Activated naive CD4-positive, alpha-beta T cell treated with anti-CD3 and anti-CD28 coated beads, Interleukin-2, amount 50 U/mL, for 24 hours (primary cell): ENCODE results near the gene DAND5.
"Not testable (repeated sequence)": the region's sequence is repeated elsewhere in the genome, so short reads cannot be mapped to it uniquely, and the experiment has no call there.

Experiments
- H3K27ac Mint-ChIP-seq: one replicate; pipeline ENCODE4 v1.8.0; 2021; ENCODE audit warnings: mild to moderate bottlenecking, mixed read lengths
- H3K27me3 Mint-ChIP-seq: one replicate; pipeline ENCODE4 v1.8.0; 2021; ENCODE audit warnings: mixed read lengths
- H3K36me3 Mint-ChIP-seq: one replicate; pipeline ENCODE4 v1.8.0; 2021; ENCODE audit warnings: mixed read lengths
- H3K4me1 Mint-ChIP-seq: one replicate; pipeline ENCODE4 v1.8.0; 2021; ENCODE audit warnings: mixed read lengths
- H3K4me3 Mint-ChIP-seq: one replicate; pipeline ENCODE4 v1.8.0; 2021; ENCODE audit warnings: mild to moderate bottlenecking, mixed read lengths
- H3K9me3 Mint-ChIP-seq: one replicate; pipeline ENCODE4 v1.8.0; 2021; ENCODE audit warnings: mixed read lengths

Gene DAND5

GRCh38 chr19:12939975-12940423 is 29.4 kb upstream of the DAND5 start:
- H3K4me3 Mint-ChIP-seq = peak overlapping the region; percentile 98
- H3K27ac Mint-ChIP-seq = peak overlapping the region; percentile 92
- H3K9me3 Mint-ChIP-seq = no peaks in the 10 kb centered on the region
- peaks cover 55% of the 10 kb centered on the region for H3K4me1 Mint-ChIP-seq
- H3K27me3 Mint-ChIP-seq = no peaks in the 10 kb centered on the region
- H3K36me3 Mint-ChIP-seq = peaks cover 26% of the 10 kb centered on the region

- no peaks in the 10 kb centered on the region for H3K9me3 Mint-ChIP-seq
- no peaks in the 10 kb centered on the region for H3K27me3 Mint-ChIP-seq
- peak overlapping the region; percentile 98 for H3K4me3 Mint-ChIP-seq
- peaks cover 57% of the 10 kb centered on the region for H3K4me1 Mint-ChIP-seq
- peaks cover 29% of the 10 kb centered on the region for H3K36me3 Mint-ChIP-seq
- H3K27ac Mint-ChIP-seq = peak overlapping the region; percentile 88
These were observed 28.5 kb upstream of the DAND5 start for GRCh38 chr19:12940897-12941296.

DNA sequence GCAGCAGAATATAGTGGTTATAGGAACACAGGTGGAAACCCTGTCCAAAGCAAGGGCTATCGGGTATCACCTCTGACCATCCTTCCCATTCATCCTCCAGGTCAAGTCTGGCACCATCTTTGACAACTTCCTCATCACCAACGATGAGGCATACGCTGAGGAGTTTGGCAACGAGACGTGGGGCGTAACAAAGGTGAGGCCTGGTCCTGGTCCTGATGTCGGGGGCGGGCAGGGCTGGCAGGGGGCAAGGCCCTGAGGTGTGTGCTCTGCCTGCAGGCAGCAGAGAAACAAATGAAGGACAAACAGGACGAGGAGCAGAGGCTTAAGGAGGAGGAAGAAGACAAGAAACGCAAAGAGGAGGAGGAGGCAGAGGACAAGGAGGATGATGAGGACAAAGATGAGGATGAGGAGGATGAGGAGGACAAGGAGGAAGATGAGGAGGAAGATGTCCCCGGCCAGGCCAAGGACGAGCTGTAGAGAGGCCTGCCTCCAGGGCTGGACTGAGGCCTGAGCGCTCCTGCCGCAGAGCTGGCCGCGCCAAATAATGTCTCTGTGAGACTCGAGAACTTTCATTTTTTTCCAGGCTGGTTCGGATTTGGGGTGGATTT is 25.8 kb upstream of the DAND5 start:
- H3K4me1 Mint-ChIP-seq = peaks cover 53% of the 10 kb centered on the region

DNA sequence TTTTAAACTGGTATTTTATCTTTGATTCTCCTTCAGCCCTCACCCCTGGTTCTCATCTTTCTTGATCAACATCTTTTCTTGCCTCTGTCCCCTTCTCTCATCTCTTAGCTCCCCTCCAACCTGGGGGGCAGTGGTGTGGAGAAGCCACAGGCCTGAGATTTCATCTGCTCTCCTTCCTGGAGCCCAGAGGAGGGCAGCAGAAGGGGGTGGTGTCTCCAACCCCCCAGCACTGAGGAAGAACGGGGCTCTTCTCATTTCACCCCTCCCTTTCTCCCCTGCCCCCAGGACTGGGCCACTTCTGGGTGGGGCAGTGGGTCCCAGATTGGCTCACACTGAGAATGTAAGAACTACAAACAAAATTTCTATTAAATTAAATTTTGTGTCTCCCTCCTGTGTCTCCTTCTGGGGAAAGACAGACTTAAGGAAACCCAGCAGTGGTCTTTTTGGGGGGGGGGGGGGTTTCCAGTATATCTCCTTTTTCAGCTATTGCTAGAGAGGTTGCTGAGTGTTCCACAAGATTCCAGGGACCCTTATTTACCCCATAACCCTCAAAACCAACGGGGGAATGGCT is 25.2 kb upstream of the DAND5 start:
- no peaks in the 10 kb centered on the region for H3K27me3 Mint-ChIP-seq
- H3K36me3 Mint-ChIP-seq = peaks cover 28% of the 10 kb centered on the region
- H3K9me3 Mint-ChIP-seq = no peaks in the 10 kb centered on the region
- H3K4me3 Mint-ChIP-seq = peak overlapping the region; percentile 47
- H3K27ac Mint-ChIP-seq = peak overlapping the region; percentile 95
- peaks cover 53% of the 10 kb centered on the region for H3K4me1 Mint-ChIP-seq

More for the DNA sequence above, 25.8 kb upstream of the DAND5 start:
- H3K27me3 Mint-ChIP-seq = no peaks in the 10 kb centered on the region
- H3K27ac Mint-ChIP-seq = peak overlapping the region; percentile 90
- no peaks in the 10 kb centered on the region for H3K9me3 Mint-ChIP-seq
- H3K36me3 Mint-ChIP-seq = peaks cover 33% of the 10 kb centered on the region
- H3K4me3 Mint-ChIP-seq = peak overlapping the region; percentile 23

- Mint-ChIP-seq H3K4me1 (peaks cover 39% of the 10 kb centered on the region), H3K4me3 (peak within 1 kb of the TSS; percentile 90), H3K36me3 (peaks cover 24% of the 10 kb centered on the region), H3K9me3 (no peaks in the 10 kb centered on the region), H3K27ac (peak within 1 kb of the TSS; percentile 97), H3K27me3 (no peaks in the 10 kb centered on the region)
These were observed 23.8 kb upstream of the DAND5 start, which contains the start of gene RAD23A for GRCh38 chr19:12945479-12946091. TSS of gene RAD23A (plus strand) at chr19:12945862. CDS start at chr19:12945949, 87 bp downstream.

- Mint-ChIP-seq H3K4me1 (peaks cover 36% of the 10 kb centered on the region), H3K4me3 (peak overlapping the region; percentile 90), H3K27ac (peak overlapping the region; percentile 86), H3K9me3 (no peaks in the 10 kb centered on the region), H3K27me3 (no peaks in the 10 kb centered on the region), H3K36me3 (peaks cover 22% of the 10 kb centered on the region)
These were observed 23.2 kb upstream of the DAND5 start for GRCh38 chr19:12946092-12946721.

DNA sequence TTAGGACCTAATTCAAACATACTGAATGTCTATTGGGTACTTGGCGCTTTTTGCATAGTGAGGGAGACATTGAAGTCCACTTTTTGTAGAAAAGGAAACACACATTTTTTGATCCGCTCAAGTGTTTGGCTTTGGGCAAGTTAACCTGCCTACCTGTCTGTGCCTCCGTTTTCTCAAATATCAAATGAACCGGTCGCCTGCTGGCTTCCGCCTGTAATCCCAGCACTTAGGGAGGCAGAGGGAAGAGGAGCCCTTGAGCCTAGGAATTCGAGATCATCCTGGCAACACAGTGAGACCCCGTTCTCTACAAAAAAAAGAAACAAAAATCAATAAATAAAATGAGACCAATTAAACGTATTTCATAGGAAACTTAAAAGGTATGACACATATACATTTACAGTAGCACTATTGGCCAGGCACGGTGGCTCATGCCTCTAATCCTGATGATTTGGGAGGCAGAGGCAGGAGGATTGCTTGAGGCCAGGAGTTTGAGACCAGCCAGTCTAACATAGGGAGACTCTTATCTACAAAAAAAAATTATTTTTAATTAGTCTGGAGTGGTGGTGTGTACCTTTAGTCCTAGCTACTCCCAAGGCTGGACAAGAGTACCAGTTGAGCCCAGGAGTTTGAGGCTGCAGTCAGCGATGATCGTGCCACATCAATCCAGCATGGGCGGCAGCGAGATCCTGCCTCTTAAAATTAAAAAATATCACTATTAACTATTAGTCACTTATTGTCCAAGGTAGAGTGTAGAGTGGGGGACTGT is 22.5 kb upstream of the DAND5 start:
- no peaks in the 10 kb centered on the region for H3K27me3 Mint-ChIP-seq
- H3K9me3 Mint-ChIP-seq = no peaks in the 10 kb centered on the region
- H3K4me1 Mint-ChIP-seq = peaks cover 36% of the 10 kb centered on the region
- peak overlapping the region; percentile 90 for H3K4me3 Mint-ChIP-seq
- H3K27ac Mint-ChIP-seq = peak overlapping the region; percentile 86
- peaks cover 23% of the 10 kb centered on the region for H3K36me3 Mint-ChIP-seq

DNA sequence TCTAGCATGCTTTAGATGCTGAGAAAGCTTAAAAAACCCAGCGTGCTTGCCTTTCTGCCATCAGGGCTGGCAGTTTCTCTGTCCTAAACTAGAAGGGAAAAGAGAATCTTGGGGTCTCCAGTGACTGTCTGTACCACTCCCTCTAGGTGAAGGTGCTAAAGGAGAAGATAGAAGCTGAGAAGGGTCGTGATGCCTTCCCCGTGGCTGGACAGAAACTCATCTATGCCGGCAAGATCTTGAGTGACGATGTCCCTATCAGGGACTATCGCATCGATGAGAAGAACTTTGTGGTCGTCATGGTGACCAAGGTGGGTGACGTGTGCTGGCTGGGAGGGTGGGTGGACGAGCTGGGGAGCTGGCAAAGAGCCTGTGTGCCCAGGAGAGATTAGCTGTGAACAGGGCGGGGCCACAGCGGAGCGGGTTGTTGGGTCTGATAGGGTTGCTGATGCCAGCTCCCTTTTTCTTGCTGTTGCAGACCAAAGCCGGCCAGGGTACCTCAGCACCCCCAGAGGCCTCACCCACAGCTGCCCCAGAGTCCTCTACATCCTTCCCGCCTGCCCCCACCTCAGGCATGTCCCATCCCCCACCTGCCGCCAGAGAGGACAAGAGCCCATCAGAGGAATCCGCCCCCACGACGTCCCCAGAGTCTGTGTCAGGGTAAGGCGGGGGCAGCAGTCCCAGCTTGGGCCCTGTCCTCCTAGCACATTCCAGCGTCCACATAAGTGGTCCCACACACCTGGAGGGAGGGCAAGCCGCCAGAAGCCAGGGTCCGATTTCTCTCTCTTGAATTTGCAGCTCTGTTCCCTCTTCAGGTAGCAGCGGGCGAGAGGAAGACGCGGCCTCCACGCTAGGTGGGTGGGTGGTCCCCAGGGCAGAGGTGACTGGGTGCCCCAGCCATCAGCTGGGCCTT is 21.4 kb upstream of the DAND5 start:
- peak overlapping the region; percentile 18 for H3K27ac Mint-ChIP-seq
- peaks cover 21% of the 10 kb centered on the region for H3K36me3 Mint-ChIP-seq
- H3K4me3 Mint-ChIP-seq = peak overlapping the region; percentile 17

DNA sequence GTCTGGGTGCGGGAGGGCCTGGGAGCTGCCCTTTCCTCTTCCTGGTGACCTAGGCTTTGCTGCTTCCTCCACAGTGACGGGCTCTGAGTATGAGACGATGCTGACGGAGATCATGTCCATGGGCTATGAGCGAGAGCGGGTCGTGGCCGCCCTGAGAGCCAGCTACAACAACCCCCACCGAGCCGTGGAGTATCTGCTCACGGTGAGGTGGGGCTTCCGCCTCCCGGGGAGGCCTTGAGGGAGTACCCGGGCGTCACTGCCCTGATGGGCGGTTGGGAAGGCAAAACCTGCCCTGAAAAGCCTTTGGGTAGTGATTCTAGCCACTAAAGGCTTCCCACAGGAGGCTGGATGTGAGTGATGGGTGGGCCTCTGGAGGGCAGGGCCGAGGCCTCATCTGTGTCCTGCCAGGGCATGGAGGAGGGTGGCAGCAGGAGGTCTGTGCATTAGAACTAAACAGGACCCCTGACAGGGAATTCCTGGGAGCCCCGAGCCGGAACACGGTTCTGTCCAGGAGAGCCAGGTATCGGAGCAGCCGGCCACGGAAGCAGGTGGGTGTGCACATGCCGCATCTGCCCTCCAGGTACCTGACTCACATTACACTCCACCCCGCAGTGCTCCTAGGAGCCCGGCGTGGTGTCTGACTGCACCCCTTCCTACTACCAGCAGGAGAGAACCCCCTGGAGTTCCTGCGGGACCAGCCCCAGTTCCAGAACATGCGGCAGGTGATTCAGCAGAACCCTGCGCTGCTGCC is 20.6 kb upstream of the DAND5 start:
- Mint-ChIP-seq H3K4me1 (peaks cover 23% of the 10 kb centered on the region), H3K27ac (no peak overlapping the region), H3K27me3 (no peaks in the 10 kb centered on the region), H3K4me3 (no peak overlapping the region), H3K9me3 (no peaks in the 10 kb centered on the region), H3K36me3 (peaks cover 17% of the 10 kb centered on the region)

More for the DNA sequence above, 21.4 kb upstream of the DAND5 start:
- H3K9me3 Mint-ChIP-seq = no peaks in the 10 kb centered on the region
- peaks cover 30% of the 10 kb centered on the region for H3K4me1 Mint-ChIP-seq
- H3K27me3 Mint-ChIP-seq = no peaks in the 10 kb centered on the region

- Mint-ChIP-seq H3K36me3 (peaks cover 15% of the 10 kb centered on the region), H3K4me1 (peaks cover 22% of the 10 kb centered on the region), H3K27ac (peak overlapping the region; percentile 85), H3K27me3 (no peaks in the 10 kb centered on the region), H3K4me3 (no peak overlapping the region), H3K9me3 (no peaks in the 10 kb centered on the region)
These were observed 19.8 kb upstream of the DAND5 start for GRCh38 chr19:12949363-12950283.

- H3K4me3 Mint-ChIP-seq, H3K27me3 Mint-ChIP-seq, H3K9me3 Mint-ChIP-seq, H3K27ac Mint-ChIP-seq: not testable (repeated sequence)
- peaks cover 24% of the 10 kb centered on the region for H3K4me1 Mint-ChIP-seq
- H3K36me3 Mint-ChIP-seq = peaks cover 12% of the 10 kb centered on the region
These were observed 17.3 kb upstream of the DAND5 start for GRCh38 chr19:12952050-12952449.

GRCh38 chr19:12952488-12953137 is 16.8 kb upstream of the DAND5 start:
- Mint-ChIP-seq H3K27me3 (no peaks in the 10 kb centered on the region), H3K36me3 (peaks cover 11% of the 10 kb centered on the region), H3K4me1 (peaks cover 23% of the 10 kb centered on the region), H3K27ac (peak overlapping the region; percentile 8), H3K9me3 (no peaks in the 10 kb centered on the region), H3K4me3 (no peak overlapping the region)
